ENCODE results near the gene DNAJC21.

Gene DNAJC21

GRCh38 chr5:34929134-34929719, at the start of gene DNAJC21:
DNAJC21 (plus strand) TSS chr5:34929559; CDS start chr5:34929820, 261 bp downstream.
- TF ChIP-seq ESRRG (CRISPR knock-in tag; IDR thresholded peaks at IDR 0.05): no peak
- TF ChIP-seq ZFP30 (CRISPR knock-in tag; IDR thresholded peaks at IDR 0.05): no peak
- TF ChIP-seq POU6F1 (CRISPR knock-in tag; IDR thresholded peaks at IDR 0.05; ENCODE audit: borderline replicate concordance, low read depth): no peak
- TF ChIP-seq ZC3H10 (CRISPR knock-in tag; IDR thresholded peaks at IDR 0.05): no peak
- no peak for TF ChIP-seq ISL1 (CRISPR knock-in tag; IDR thresholded peaks at IDR 0.05)
- no peak for TF ChIP-seq ZNF70 (CRISPR knock-in tag; IDR thresholded peaks at IDR 0.05)
- no peak for TF ChIP-seq CSDC2 (CRISPR knock-in tag; IDR thresholded peaks at IDR 0.05)
- no peak for TF ChIP-seq TCF4 (CRISPR knock-in tag; IDR thresholded peaks at IDR 0.05; ENCODE audit: borderline replicate concordance)
- TF ChIP-seq CSRNP3 (CRISPR knock-in tag; IDR thresholded peaks at IDR 0.05): no peak
- TF ChIP-seq SNAI2 (CRISPR knock-in tag; IDR thresholded peaks at IDR 0.05): no peak
- no peak for TF ChIP-seq GLIS3 (CRISPR knock-in tag; IDR thresholded peaks at IDR 0.05)
- no peak for TF ChIP-seq ARNTL (CRISPR knock-in tag; IDR thresholded peaks at IDR 0.05; ENCODE audit: borderline replicate concordance, low read depth)
- no peak for TF ChIP-seq CREB5 (CRISPR knock-in tag; IDR thresholded peaks at IDR 0.05; ENCODE audit: low read depth)
- no peak for TF ChIP-seq ZNF8 (CRISPR knock-in tag; IDR thresholded peaks at IDR 0.05)
- no peak for TF ChIP-seq TSHZ2 (CRISPR knock-in tag; IDR thresholded peaks at IDR 0.05)
- ATAC-seq: peak; percentile 94

- no peak for TF ChIP-seq CSDC2 (CRISPR knock-in tag; IDR thresholded peaks at IDR 0.05)
- TF ChIP-seq CREB5 (CRISPR knock-in tag; IDR thresholded peaks at IDR 0.05; ENCODE audit: low read depth): no peak
- no peak for TF ChIP-seq GLIS3 (CRISPR knock-in tag; IDR thresholded peaks at IDR 0.05)
- TF ChIP-seq ZNF70 (CRISPR knock-in tag; IDR thresholded peaks at IDR 0.05): no peak
- TF ChIP-seq PATZ1 (CRISPR knock-in tag; IDR thresholded peaks at IDR 0.05; ENCODE audit: borderline replicate concordance): no peak
- TF ChIP-seq ZNF565 (CRISPR knock-in tag; conservative IDR thresholded peaks at IDR 0.05; ENCODE audit: low read depth): no peak
- no peak for TF ChIP-seq OSR1 (CRISPR knock-in tag; IDR thresholded peaks at IDR 0.05)
- no peak for TF ChIP-seq TSHZ2 (CRISPR knock-in tag; IDR thresholded peaks at IDR 0.05)
- no peak for TF ChIP-seq SNAI2 (CRISPR knock-in tag; IDR thresholded peaks at IDR 0.05)
- no peak for TF ChIP-seq TCF4 (CRISPR knock-in tag; IDR thresholded peaks at IDR 0.05; ENCODE audit: borderline replicate concordance)
- TF ChIP-seq ZC3H10 (CRISPR knock-in tag; IDR thresholded peaks at IDR 0.05): no peak
- TF ChIP-seq TOX (CRISPR knock-in tag; IDR thresholded peaks at IDR 0.05; ENCODE audit: borderline replicate concordance): no peak
- ATAC-seq: no peak
Measured at GRCh38 chr5:34881246-34881645, 48.1 kb upstream of the DNAJC21 start.
